IPS DF 4.7 (cell line): ENCODE measurements around the gene DHRS4L2.

Experiments
- DNase-seq: peaks from one replicate; pipeline ENCODE4 v3.0.0-alpha.2; 2013; ENCODE audit warnings: low spot score; ENCODE audit errors: extremely low read depth

DHRS4L2 gene

GRCh38 chr14:24053548-24054323, 65.0 kb downstream of the DHRS4L2 start:
- DNase-seq, result no peak

- DNase-seq, result no peak
Observed at GRCh38 chr14:24054324-24054641, 65.6 kb downstream of the DHRS4L2 start.

- no peak for DNase-seq
Observed at GRCh38 chr14:24054646-24055045, 65.9 kb downstream of the DHRS4L2 start.
